Stomach smooth muscle (tissue), 2 donors: Measurements from ENCODE around the gene ADAT3.

ENCODE experiments used
- H3K27ac ChIP-seq: one replicate; pipeline ENCODE4 v1.7.0; 2013; ENCODE audit warnings: mild to moderate bottlenecking, low read length, inconsistent platforms
- H3K27me3 ChIP-seq, 2 donors: one replicate each; pipeline ENCODE4 v1.7.0; 2013; ENCODE audit warnings: low read length in 2 of 2; ENCODE audit not compliant: insufficient read depth in 2 of 2, control insufficient read depth in 1 of 2
- H3K36me3 ChIP-seq, 2 donors: one replicate each; pipeline ENCODE4 v1.7.0; 2013; ENCODE audit warnings: low read length in 2 of 2; ENCODE audit not compliant: control insufficient read depth in 2 of 2, insufficient read depth in 2 of 2
- H3K4me1 ChIP-seq: one replicate; pipeline ENCODE4 v1.7.0; 2013; ENCODE audit warnings: low read length; ENCODE audit not compliant: control insufficient read depth, insufficient read depth
- H3K4me3 ChIP-seq, 2 donors: one replicate each; pipeline ENCODE4 v1.7.0; 2013; ENCODE audit warnings: low read length in 2 of 2
- H3K9ac ChIP-seq, 2 donors: one replicate each; pipeline ENCODE4 v1.7.0; 2013; ENCODE audit warnings: low read length in 2 of 2, mild to moderate bottlenecking in 1 of 2
- H3K9me3 ChIP-seq, 2 donors: one replicate each; pipeline ENCODE4 v1.7.0; 2013; ENCODE audit warnings: low read length in 2 of 2; ENCODE audit not compliant: control insufficient read depth in 2 of 2
- donor health status: healthy.
- donor health status: Pancreatic carcinoma.

The ADAT3 gene

DNA sequence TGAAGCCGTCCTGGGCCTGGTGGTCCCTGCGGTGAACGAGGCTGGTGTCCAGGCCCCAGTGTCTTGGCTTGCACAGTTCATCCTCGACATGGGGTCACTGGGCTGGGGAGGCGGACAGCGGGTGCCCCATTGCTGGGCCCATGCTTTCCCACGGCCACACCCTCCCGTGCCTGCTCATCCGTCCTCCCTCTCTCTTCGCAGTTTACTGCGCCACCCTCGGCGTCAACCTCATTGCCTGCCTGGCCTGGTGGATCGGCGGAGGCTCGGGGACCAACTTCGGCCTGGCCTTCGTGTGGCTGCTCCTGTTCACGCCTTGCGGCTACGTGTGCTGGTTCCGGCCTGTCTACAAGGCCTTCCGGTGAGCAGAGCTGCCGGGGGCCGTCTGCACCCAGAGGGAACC, 12.7 kb downstream of the ADAT3 start:
- Histone ChIP-seq H3K27ac (no peak overlapping the region), H3K9ac (no peak overlapping the region), H3K9me3 (no peaks in the 10 kb centered on the region), H3K4me1 (no peaks in the 10 kb centered on the region), H3K27me3 (no peaks in the 10 kb centered on the region), H3K4me3 (no peak overlapping the region), H3K36me3 (peaks cover 10 to 17% of the 10 kb centered on the region in 2 donors)

DNA sequence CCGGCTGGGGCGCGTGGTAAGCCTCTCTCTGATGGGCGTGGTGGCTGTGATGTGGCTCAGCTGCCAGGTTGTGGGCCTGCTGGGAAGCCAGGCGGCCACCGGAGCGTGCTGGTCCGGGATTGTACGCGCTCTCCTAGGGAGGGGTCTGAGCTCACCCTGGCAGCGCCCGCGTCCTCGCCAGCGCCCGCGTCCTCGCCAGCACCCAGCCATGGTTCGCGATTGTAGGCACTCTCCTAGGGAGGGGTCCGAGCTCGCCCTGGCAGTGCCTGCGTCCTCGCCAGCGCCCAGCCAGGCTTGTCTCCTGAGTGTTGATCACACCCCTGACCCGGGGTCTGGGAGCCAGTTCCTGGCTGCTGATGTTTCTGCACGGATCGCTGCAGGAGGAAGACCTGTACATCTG, 13.8 kb downstream of the ADAT3 start:
- Histone ChIP-seq H3K4me3 (no peak overlapping the region), H3K27me3 (no peaks in the 10 kb centered on the region), H3K27ac (no peak overlapping the region), H3K36me3 (peaks cover 11 to 17% of the 10 kb centered on the region in 2 donors), H3K9ac (no peak overlapping the region), H3K4me1 (no peaks in the 10 kb centered on the region), H3K9me3 (no peaks in the 10 kb centered on the region)

DNA sequence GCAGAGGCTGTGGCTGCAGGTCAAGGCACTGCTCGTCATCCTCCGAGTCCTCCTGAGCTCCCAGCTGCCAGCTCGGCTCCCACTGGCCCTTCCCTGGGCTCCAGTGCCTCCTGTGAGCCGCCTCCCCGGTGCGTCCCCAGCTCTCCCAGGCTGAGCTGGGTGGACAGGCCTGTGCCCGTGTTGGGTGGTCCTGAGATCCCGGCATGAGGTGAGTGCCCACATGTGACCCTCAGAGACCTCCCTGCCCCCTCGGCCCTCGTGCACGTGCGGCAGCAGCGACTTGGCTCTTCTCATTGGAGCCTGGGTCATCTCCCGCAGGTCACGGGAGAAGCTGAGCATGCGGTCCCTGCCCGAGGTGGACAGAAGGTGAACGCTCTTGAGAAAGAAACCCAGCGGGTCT, 15.4 kb downstream of the ADAT3 start:
- Histone ChIP-seq H3K9ac (no peak overlapping the region), H3K27me3 (no peaks in the 10 kb centered on the region), H3K9me3 (no peaks in the 10 kb centered on the region), H3K36me3 (peaks cover 8 to 16% of the 10 kb centered on the region in 2 donors), H3K4me3 (no peak overlapping the region), H3K27ac (no peak overlapping the region), H3K4me1 (no peaks in the 10 kb centered on the region)

DNA sequence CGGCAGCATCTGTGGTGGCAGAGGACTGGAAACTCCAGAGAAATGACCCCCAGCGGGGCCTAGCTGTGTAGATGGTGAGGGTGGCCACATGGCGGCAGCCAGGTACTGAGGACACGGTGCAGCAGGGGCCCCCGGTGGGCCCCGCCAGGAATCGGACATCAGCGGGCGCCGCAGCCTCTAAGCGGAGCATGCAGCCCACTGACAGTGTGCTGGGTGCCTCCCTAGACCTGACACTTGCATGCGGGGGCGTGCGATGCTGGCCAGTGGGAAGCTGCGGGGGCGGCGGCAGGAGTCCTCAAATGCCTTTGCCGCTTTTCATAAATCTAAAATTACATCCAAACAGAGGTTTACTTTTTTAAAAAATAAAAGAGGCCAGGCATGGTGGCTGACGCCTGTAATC, 16.1 kb downstream of the ADAT3 start:
- H3K36me3 ChIP-seq = peaks cover 8 to 16% of the 10 kb centered on the region in 2 donors

DNA sequence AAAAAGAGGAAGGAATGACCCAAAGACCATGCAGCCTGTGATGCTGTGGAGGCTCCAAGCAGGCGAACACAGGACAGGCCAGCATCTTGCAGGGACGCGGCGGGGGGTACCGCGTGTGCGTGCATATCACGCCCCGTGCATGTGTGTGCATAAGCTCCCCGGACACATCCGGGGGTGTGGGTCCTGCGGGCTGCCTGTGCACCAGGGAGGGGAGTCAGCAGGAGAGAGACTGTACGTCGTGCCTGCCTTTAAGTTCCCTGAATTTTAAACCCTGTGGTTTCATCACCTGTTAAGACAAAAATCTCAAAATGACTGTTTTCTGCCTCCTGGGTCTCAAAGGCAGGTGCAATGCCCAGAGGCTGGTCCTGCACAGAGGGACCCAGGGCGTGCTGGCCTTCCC, 16.6 kb downstream of the ADAT3 start:
- Histone ChIP-seq H3K9ac (no peak overlapping the region), H3K27me3 (no peaks in the 10 kb centered on the region), H3K4me3 (no peak overlapping the region), H3K36me3 (peaks cover 8 to 16% of the 10 kb centered on the region in 2 donors), H3K9me3 (no peaks in the 10 kb centered on the region), H3K4me1 (no peaks in the 10 kb centered on the region), H3K27ac (no peak overlapping the region)

More for the DNA sequence above, 16.1 kb downstream of the ADAT3 start:
- Histone ChIP-seq H3K9ac (no peak overlapping the region), H3K27me3 (no peaks in the 10 kb centered on the region), H3K4me1 (no peaks in the 10 kb centered on the region), H3K27ac (no peak overlapping the region), H3K4me3 (no peak overlapping the region), H3K9me3 (no peaks in the 10 kb centered on the region)

DNA sequence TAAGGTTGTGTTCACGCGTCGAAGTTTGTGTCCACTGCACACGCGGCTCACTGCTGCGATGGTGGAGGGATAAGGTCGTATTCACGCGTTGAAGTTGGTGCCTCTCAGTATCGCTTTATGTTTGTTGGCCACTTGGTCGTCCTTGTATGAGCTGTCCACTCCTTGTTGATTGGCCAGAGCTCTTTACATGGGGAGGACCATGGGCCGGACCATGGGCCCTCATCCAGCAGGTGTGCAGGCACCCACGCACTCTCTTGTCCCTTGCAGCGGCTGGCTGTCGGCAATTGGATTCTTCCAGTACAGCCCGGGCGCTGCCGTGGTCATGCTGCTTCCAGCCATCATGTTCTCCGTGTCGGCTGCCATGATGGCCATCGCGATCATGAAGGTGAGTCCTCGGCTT, 17.6 kb downstream of the ADAT3 start:
- Histone ChIP-seq H3K36me3 (peaks cover 8 to 16% of the 10 kb centered on the region in 2 donors), H3K9me3 (no peaks in the 10 kb centered on the region), H3K27ac (no peak overlapping the region), H3K4me3 (no peak overlapping the region), H3K4me1 (no peaks in the 10 kb centered on the region), H3K27me3 (no peaks in the 10 kb centered on the region), H3K9ac (no peak overlapping the region)

DNA sequence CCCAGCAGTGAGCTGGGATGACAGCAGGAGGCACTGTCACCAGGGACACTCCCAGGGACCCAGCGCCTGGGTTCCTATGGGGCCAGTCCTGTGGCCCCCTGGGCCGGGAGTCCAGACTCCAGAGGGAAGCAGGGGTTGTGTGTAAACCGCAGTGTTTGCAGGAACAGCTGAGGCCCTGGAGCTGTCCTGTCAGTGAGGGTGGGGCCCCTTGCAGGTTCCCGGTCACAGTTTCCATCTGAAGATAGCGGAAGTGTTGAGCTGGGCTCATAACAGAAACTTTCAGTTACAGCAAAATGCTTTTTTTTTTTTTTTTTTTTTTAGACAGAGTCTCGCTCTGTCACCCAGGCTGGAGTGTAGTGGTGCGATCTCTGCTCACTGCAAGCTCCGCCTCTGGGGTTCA, 18.1 kb downstream of the ADAT3 start:
- no peaks in the 10 kb centered on the region for H3K9me3 ChIP-seq
- no peaks in the 10 kb centered on the region for H3K4me1 ChIP-seq
- no peak overlapping the region for H3K27ac ChIP-seq
- no peak overlapping the region for H3K9ac ChIP-seq
- no peak overlapping the region for H3K4me3 ChIP-seq
- peaks cover 8 to 14% of the 10 kb centered on the region in 2 donors for H3K36me3 ChIP-seq
- H3K27me3 ChIP-seq = no peaks in the 10 kb centered on the region

DNA sequence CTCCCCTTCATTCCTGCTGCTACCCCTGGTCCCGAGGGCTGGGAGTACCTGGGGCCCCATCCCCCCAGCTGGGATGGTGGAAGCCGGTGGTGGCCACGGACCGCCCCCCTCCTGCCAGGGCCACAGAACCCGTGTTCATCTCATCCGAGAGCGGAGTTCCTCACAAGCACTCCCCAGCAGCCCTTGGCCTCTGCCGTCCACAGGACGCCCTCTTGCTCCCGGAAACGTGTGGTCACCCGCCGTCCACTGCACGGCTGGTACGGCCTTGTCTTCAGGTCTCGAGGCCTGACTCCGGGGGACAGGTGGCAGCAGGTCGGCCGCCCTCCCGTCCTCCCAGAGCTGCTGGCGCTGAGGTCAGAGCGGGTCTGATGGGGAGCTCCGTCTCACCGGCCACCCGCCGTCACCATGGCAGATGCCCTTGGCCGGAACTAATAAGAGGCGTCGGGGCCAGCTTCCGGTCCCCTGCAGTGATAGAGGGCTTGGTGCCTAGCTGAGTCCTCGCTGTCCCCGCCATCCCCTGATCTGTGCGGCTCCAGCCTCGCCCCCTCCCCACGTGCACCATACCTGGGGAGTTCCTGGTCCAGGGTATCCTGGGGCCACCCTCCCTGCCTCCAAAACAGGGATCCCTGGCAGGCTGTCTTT, 19.2 kb downstream of the ADAT3 start:
- H3K4me3 ChIP-seq = no peak overlapping the region
- peaks cover 4% of the 10 kb centered on the region for H3K4me1 ChIP-seq
- H3K9ac ChIP-seq = no peak overlapping the region
- no peaks in the 10 kb centered on the region for H3K9me3 ChIP-seq
- peaks cover 8 to 12% of the 10 kb centered on the region in 2 donors for H3K36me3 ChIP-seq
- no peaks in the 10 kb centered on the region for H3K27me3 ChIP-seq
- H3K27ac ChIP-seq = no peak overlapping the region

DNA sequence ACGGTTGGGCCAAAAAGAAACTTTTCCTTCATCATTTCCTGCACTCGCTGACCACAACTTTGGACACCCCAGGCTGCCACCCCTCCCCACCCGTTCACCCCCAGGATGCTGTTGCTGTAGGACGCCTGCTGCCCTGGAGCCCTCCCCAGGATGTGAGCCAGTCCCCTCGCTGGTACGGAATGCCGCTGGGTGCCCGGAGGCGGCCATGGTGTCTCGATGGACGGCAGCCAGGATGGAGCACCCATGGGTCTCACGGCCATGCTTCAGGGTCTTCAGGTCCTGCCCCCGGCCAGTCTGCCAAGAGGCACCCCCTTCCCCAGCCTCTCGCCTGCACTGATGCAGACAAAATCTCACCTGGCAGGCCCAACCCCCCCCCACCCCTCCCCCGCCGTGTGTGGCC, 20.3 kb downstream of the ADAT3 start:
- no peak overlapping the region for H3K27ac ChIP-seq

DNA sequence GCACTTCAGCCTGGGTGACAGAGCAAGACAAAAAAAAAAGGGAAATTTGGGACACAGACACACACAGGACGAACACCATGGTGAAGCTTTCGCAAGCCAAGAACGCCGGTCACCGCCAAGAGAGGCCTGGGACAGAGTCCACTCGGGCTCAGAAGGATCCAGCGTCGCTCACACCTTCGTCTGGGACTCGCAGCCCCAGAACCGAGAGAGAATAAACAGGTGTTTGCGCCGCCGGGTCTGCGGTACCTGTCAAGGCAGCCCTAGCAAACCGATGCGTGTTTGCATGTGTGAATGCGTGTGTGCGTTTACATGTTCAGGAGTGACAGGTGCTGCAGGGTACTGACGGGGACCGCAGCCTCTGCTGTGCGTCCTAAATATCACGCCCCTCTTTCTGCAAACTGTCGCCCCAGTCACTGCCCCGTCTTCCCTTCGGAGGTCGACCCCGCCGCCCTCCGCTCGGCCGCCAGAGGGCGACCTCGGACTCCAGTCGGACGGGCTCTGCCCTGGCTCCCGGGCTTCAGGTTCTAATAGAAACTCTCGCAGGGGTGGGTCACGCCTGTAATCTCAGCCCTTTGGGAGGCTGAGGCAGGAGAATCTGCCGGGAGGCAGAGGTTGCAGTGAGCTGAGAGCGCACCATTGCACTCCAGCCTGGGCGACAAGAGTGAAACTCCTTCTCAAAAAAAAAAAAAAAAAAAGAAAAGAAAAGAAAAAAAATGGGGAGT, 24.0 kb downstream of the ADAT3 start:
- Histone ChIP-seq H3K36me3 (no peaks in the 10 kb centered on the region), H3K4me1 (peaks cover 9% of the 10 kb centered on the region), H3K27ac (no peak overlapping the region), H3K9ac (no peak overlapping the region), H3K4me3 (peak overlapping the region; percentile 45 to 66), H3K27me3 (peaks cover 0 to 3% of the 10 kb centered on the region in 2 donors), H3K9me3 (no peaks in the 10 kb centered on the region)

More for the DNA sequence above, 20.3 kb downstream of the ADAT3 start:
- H3K4me1 ChIP-seq = peaks cover 9% of the 10 kb centered on the region
- H3K9ac ChIP-seq = no peak overlapping the region
- peaks cover 6 to 7% of the 10 kb centered on the region in 2 donors for H3K36me3 ChIP-seq
- no peak overlapping the region for H3K4me3 ChIP-seq
- H3K9me3 ChIP-seq = no peaks in the 10 kb centered on the region
- H3K27me3 ChIP-seq = peaks cover 0 to 3% of the 10 kb centered on the region in 2 donors

DNA sequence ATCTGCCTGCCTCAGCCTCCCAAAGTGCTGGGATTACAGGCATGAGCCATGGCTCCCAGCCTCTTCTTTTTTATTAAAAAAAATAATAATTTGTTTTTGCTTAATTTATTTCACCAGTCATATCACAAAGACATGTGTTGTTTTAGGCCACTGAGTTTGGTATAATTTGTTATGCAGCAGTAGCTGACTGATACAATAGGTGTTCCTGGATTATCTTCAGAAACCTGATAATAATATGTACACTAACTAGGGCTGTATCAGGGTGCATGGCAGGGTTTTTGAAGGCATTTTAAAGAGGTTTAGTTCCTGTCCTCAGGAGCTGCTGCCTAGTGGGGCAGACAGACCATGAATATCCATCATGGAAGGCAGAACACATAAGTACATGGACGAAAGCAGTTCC, 26.2 kb downstream of the ADAT3 start:
- Histone ChIP-seq H3K4me1 (peaks cover 14% of the 10 kb centered on the region), H3K9me3 (no peaks in the 10 kb centered on the region), H3K27me3 (peaks cover 2 to 3% of the 10 kb centered on the region in 2 donors), H3K36me3 (no peaks in the 10 kb centered on the region), H3K4me3 (no peak overlapping the region), H3K9ac (no peak overlapping the region), H3K27ac (no peak overlapping the region)
